Coronary artery (tissue), 2 donors: Measurements from ENCODE around the gene KCNMA1.
"Not testable (repeated sequence)": the region's sequence is repeated elsewhere in the genome, so short reads cannot be mapped to it uniquely, and the experiment has no call there.

ENCODE experiments used
- DNase-seq: peaks from one replicate; pipeline ENCODE4 v3.0.0-alpha.2; 2017; ENCODE audit warnings: low spot score
- H3K27ac ChIP-seq, 2 donors: fragments of 200-600 bp; sonication (generic); one replicate each; pipeline ENCODE4 v1.5.1; 2016 to 2019
- H3K4me3 ChIP-seq: fragments of 200-600 bp; sonication (generic); 2 replicates; pipeline ENCODE4 v1.5.1; 2016; ENCODE audit warnings: mild to moderate bottlenecking, moderate library complexity
- CTCF ChIP-seq: fragments of 200-600 bp; sonication (generic); IDR thresholded peaks from one replicate; pipeline ENCODE4 v1.5.1; 2019; ENCODE audit warnings: antibody characterized with exemption

KCNMA1 gene

GRCh38 chr10:77392851-77393250, 244.8 kb downstream of the KCNMA1 start:
- no peak for TF ChIP-seq CTCF
- DNase-seq = no peak
- no peak overlapping the region for H3K4me3 ChIP-seq
- peak overlapping the region; percentile 8 to 90 for H3K27ac ChIP-seq

GRCh38 chr10:77392236-77392721, 245.3 kb downstream of the KCNMA1 start:
- H3K27ac ChIP-seq = peak overlapping the region; percentile 79 to 90
- no peak for DNase-seq
- H3K4me3 ChIP-seq = no peak overlapping the region
- peak; percentile 2 for TF ChIP-seq CTCF

- DNase-seq = peak; percentile 86
- Histone ChIP-seq H3K4me3 (peak overlapping the region; percentile 9), H3K27ac (peak overlapping the region; percentile 79 to 90)
- TF ChIP-seq CTCF = peak; percentile 57
Measured at GRCh38 chr10:77391605-77392235, 245.9 kb downstream of the KCNMA1 start.

DNA sequence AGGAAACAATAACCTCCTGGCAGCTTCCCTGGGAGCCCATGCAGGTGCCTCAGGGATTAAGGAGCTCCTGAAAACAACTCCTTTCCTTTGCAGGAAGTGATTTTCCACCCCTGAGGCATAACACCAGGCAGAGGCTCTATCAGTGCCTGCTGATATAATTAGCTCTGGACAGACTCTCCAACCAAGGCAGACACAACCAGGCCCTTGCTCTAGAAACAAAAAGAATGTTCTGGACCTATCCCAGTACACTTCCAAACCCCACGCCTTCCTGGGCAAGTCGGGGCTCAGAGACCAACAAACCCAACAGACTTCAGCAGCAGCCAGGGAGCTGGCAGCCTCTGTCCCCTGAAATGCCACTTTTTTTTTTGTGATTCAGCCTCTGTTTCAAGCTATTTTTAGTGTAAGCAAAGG, 247.1 kb downstream of the KCNMA1 start:
- no peak for DNase-seq
- peak overlapping the region; percentile 79 to 90 for H3K27ac ChIP-seq
- H3K4me3 ChIP-seq = no peak overlapping the region
- no peak for TF ChIP-seq CTCF

GRCh38 chr10:77388571-77389100, 249.0 kb downstream of the KCNMA1 start:
- Histone ChIP-seq H3K4me3 (no peak overlapping the region), H3K27ac (peak overlapping the region in 1 of 2 donors; percentile 90)
- DNase-seq = no peak
- TF ChIP-seq CTCF = no peak

- not testable (repeated sequence) for H3K4me3 ChIP-seq, DNase-seq
- H3K27ac ChIP-seq = peak overlapping the region; percentile 60 to 90
Measured at GRCh38 chr10:77387701-77388100, 249.9 kb downstream of the KCNMA1 start.

DNA sequence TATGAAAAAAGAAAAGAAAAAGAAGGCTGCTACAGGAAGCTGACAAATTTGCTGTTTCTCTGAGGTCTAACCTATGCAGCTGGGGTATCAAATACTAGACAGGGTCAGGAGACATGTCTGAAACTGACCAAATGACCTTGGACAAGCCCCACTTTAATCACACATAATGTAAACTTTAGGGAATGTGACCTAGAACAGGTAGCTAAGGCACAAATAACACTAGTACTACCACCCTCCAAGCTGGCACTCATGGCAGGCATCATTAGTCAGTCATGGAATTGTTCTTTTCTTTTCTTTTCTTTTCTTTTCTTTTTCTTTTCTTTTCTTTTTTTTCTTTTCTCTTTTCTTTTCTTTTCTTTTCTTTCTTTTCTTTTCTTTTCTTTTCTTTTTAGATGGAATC, 250.4 kb downstream of the KCNMA1 start:
- no peak for DNase-seq
- no peak overlapping the region for H3K4me3 ChIP-seq
- H3K27ac ChIP-seq = peak overlapping the region; percentile 60 to 72
- TF ChIP-seq CTCF = no peak
